Left kidney (tissue), 2 donors: ENCODE results near the gene GALNT11. TPM values are rescaled to one million over a fixed set of nuclear protein-coding genes. Genes with fewer than 3 reads are reported as not detected.
"Not testable (repeated sequence)": the region's sequence is repeated elsewhere in the genome, so short reads cannot be mapped to it uniquely, and the experiment has no call there.

Experiments used
- DNase-seq: peaks from one replicate; pipeline ENCODE4 v3.0.0-alpha.2; 2013
- polyA plus RNA-seq: library from polyadenylated mRNA; unstranded; fragments of 120-200 nt; gene quantifications from one replicate; pipeline ENCODE4 v1.2.1, GENCODE V29; 2013; ENCODE audit not compliant: insufficient read length

The GALNT11 gene
- polyA plus RNA-seq, 1 donor = 127 TPM

DNA sequence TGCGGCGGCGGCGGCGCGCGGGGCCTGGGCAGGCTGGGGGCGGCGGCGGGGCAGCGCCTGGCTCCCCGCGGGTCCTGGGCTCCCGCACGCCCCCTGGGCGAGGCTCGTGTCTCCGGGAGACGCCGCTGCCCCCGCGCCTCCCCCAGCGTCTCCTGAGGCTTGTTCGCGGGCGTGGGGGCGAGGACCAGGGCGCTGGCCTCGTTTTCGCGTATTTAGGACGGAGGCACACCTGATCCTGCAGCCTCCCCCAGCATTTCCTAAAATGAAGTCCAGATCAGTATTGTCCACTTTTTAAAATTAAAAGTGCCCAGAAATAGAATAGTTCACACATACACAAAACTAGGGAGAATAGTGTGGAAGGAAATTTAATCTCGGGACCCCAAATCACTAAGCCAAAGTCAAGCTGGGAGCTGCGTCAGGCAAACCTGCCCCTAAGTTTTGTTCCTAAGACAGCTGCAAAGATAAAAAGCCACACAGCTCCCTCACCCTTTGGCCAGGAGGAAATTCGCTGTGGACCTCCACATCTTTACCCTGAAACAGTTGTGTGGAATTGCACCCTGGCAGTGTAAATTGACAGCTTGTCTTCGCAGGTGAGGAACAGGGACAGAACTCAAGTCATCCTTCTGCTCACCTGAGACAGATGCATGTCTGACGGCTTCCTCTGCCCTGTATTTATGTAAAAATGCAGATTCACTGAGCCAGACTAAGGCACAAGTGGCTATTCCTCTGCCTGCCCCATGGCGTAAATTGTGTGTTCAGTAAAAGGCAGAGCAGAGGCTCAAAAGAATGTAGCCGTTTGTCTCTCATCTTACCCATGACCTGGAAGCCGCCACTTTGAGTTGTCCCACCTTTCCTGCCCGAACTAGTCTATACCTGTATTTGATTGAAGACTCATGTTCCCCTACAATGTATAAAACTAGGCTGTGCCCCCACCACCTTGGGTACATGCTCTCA, 740 bp downstream of the GALNT11 start:
- DNase-seq = no peak

DNA sequence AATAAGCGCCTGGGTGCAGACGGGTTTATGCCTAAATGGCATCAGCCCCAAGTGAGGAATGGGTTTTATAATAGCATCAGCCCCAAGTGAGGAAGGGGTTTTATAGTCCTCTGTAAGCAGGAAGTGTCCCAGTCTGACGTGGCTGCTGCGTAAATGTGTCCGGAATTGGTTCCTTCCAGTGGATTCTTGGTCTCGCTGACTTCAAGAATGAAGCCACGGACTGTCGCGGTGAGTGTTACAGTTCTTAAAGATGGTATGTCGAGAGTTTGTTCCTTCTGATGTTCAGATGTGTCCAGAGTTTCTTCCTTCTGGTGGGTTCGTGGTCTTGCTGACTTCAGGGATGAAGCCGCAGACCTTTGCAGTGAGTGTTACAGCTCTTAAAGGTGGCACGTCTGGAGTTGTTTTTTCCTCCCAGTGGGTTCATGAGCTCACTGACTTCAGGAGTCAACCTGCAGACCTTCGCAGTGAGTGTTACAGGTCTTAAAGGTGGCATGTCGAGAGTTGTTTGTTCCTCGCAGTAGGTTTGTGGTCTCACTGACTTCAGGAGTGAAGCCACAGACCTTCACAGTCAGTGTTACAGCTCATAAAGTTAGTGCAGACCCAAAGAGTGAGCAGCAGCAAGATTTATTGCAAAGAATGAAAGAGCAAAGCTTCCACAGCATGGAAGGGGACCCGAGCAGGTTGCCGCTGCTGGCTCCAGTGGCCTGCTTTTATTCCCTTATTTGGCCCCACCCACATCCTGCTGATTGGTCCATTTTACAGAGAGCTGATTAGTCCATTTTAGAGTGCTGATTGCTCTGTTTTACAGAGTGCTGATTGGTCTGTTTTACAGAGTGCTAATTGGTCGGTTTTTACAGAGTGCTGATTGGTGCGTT, 2.3 kb downstream of the GALNT11 start:
- not testable (repeated sequence) for DNase-seq

DNA sequence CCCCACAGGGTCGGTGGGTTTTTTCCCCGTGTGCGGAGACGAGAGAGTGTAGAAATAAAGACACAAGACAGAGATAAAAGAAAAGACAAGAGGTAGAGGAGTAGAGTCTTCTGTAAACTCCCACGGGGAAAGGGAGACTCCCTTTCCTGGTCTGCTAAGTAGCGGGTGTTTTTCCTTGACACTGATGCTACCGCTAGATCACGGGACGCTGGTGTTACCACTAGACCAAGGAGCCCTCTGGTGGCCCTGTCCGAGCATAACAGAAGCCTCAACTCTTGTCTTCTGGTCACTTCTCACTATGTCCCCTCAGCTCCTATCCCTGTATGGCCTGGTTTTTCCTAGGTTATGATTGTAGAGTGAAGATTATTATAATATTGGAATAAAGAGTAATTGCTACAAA, 4.6 kb downstream of the GALNT11 start:
- DNase-seq = not testable (repeated sequence)

DNA sequence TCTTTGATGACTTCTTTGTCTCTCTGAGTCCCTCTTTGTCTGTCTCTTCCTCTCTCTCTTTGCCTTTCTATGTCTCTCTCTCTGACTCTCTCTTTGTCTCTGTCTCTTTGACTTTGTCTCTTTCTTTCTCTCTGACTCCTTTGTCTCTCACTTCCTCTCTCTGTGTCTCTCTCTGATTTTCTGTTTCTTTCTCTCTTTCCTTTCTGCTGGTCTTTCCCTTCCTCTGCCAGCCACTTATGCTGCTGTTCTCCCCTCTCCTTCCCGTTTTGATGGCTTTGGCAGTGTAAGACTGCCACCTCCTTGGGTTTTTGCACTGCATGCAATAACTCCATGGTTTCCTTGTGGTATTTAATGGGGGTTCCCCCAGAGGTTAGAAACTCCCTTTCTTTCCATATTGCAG, 5.2 kb downstream of the GALNT11 start:
- not testable (repeated sequence) for DNase-seq

DNA sequence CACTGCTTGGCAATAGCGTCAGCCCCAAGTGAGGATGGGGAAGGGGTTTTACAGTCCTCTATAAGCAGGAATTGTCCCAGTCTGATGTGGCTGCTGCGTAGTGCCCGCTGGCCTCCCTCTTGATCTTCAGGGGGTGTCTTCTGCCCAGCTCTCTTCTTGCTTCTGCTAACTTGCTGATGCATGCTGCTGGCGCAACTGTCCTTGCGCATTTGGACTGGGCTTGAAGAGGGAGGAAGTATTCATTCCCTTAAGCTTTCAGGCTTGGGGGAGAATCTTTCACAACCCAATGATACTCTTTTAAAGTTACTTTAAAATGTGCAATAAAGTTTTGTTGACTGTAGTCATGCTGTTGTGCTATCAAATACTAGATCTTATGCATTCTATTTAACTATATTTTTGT, 10.3 kb downstream of the GALNT11 start:
- no peak for DNase-seq

DNA sequence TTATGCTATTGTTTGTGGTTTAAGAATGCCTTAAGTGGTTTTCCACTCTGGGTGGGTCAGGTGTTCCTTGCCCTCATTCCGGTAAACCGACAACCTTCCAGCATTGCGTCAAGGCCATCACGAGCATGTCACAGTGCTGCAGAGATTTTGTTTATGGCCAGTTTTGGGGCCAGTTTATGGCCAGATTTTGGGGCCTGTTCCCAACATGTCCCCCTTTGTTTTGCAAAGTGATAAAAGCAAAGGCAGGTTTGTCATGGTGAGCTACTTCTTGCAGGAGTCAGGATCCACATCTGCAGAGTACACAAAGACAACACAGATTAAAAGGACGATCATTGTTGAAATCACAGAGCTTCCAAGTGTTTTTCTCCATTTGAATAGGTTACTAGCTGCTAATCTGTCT, 12.9 kb downstream of the GALNT11 start:
- DNase-seq = not testable (repeated sequence)

DNA sequence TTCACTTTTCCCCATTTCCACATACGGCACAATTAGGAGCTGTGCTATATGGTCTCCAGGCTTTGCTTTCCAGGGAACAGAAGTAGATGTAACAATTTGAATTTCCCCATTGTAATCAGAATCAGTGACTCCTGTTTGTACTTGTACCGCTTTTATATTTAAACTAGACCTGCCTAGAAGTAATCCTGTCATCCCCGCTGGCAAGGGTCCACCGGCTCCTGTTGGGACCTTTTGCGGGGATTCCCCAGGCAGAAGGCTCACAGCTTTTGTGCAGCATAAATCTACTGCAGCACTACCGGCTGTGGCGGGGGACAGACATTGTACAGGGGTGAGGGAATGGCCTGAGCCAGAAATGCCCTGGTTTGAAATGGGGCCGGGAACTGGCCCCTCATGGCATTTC, 17.6 kb downstream of the GALNT11 start:
- not testable (repeated sequence) for DNase-seq

DNA sequence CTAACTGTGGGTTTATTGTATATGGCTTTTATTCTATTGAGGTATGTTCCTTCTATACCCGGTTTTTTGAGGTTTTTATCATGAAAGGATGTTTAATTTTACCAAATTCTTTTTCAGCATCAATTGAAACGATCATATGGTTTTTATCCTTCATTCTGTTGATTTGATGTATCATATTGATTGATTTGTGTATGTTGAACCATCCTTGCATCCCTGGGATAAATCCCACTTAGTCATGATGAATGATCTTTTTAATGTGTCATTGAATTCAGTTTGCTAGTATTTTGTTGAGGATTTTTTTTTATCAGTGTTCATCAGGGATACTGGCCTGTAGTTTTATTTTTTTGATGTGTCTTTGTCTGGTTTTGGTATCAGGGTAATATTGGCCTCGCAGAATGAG, 19.4 kb downstream of the GALNT11 start:
- DNase-seq = not testable (repeated sequence)

DNA sequence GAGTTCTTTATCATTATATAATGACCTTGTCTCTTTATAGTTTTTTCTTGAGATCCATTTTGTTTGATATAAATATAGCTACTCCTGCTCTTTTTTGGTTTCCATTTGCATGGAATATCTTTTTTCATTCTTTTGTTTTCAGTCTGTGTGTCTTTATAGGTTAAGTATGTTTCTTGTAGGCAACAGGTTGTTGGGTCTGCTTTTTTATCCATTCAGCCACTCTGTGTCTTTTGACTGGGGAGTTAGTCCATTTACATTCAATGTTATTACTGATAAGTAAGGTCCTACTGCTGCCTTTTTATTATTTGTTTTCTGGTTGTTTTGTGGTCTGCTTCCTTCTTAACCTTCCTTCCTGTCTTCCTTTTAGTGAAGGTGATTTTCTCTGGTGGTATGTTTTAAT, 21.1 kb downstream of the GALNT11 start:
- no peak for DNase-seq

DNA sequence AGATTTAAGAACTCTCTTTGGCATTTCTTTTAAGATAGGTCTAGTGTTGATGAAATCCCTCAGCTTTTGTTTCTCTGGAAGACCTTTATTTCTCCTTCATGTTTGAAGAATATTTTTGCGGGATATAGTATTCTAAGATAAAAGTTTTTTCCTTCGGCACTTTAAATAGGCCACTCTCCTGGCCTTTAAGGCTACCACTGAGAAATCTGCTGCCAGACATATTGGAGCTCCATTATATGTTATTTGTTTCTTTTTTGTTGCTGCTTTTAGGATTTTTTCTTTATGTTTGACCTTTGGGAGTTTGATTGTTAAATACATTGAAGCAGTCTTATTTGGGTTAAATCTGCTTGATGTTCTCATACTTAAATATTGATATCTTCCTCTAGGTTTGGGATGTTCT, 22.6 kb downstream of the GALNT11 start:
- no peak for DNase-seq

DNA sequence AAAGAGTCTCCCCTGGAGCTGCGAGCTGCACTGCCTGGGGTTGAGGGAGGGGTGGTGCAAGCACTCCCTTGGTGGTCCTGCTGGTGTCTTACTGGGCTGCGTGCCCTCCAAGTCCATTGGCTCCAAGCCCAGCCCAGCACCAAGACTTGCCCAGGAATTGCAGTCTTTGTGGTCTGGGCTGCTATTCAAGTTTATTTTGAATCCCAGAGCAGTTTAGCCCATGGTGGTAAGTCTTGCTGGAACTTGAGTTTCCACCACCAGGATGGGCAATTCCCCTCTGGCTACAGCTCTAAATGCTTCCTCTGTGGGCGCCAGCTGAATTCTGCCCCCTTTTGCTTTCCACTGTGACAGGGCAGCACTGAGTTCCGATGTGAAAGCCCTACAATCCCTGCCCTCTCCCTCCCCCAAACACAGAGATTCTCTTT, 25.1 kb downstream of the GALNT11 start:
- DNase-seq = no peak

DNA sequence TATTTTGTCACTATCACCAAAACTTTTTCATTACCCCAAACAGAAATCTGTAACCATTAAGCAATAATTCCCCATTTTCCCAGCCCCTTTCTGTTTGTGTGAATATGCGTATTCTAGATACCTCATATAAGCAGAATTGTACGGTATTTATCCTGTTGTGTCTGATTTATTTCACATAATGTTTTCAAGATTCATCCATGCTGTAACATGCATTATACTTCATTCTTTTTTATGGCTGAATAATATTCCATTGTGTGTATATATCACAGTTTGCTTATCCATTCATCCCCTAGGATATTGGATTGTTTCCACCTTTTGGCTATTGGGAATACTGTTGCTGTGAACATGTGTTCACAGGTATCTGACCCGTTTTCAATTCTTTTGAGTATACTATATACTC, 26.5 kb downstream of the GALNT11 start:
- DNase-seq = no peak

DNA sequence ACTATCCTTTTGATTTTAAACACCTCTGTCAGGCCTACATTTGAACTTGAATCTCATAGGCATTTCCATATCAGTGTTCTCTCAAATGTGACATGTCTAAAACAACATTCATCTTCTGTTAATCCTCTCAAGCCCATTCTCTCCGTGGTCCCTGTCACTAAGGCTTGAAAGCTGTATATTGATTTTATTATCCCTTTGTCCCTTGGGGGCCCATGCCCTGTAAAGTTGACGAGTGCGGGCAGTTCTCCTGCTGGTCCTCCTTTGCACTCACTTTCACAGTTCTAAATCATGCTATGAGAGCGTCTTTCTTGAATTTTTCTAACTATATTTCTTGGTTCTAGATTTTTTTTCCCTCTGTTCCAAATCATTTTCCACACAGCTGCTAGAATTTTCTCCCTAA, 27.3 kb downstream of the GALNT11 start:
- DNase-seq = no peak

DNA sequence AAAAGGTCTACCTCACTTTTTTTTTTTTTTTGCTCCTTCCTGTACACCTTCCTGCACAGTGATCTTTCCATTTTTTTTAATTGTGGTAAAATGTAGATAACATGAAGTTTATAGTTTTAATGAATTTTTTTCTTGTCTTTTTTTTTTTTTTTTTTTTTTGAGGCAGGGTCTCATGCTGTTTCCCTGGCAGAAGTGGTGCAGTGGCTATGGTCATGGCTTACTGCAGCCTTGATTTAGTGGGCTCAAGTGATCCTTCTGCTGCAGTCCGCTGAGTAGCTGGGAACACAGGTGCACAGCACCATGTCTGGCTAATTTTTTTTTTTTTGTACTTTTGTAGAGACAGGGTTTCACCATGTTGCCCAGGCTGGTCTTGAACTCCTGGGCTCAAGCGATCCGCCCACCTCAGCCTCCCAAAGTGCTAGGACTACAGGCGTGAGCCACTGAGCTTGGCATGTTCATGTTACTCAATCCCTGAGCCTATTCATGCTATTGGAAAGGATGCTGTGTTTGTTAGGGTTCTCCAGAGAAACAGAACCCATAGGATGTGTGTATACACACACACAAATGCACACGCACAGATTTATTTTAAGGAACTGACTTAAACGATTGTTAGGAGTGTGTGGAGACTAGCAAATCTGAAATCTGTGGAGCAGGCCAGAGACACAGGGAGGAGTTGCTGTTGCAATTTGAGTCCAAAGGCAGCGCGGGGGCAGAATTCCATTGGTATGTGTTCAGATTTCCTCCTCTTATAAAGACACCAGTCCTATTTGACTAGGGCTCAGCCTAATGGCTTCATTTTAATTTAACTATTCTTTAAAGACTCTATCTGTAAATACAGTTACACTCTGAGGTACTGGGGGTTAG, 29.1 kb downstream of the GALNT11 start:
- DNase-seq = no peak

DNA sequence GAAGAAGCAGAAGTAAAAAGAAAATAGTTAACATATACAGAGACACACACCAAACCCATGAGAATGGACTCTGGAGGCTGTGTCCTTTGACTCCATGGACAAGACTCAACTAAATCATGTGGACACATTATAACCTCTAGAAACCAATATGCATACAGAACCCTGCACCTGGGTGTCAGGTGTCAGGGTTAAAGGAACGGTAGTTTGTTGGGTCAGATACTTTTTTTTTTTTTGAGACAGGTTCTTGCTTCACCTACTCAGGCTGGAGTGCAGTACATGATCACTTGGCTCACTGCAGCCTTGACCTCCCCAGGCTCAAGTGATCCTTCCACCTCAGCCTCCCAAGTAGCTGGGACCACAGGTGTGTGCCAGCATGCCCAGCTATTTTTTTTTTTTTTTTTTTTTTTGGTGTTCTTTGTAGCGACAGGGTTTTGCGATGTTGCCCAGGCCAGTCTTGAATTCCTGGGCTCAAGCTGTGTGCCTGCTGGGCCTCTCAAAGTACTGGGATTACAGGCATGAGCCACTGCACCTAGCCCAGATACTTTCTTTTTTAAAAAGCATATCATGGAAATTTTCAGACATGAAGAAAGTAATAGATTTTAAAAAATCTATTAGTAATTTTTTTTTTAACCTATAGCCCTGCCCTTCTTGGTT, 31.3 kb downstream of the GALNT11 start:
- DNase-seq = no peak

DNA sequence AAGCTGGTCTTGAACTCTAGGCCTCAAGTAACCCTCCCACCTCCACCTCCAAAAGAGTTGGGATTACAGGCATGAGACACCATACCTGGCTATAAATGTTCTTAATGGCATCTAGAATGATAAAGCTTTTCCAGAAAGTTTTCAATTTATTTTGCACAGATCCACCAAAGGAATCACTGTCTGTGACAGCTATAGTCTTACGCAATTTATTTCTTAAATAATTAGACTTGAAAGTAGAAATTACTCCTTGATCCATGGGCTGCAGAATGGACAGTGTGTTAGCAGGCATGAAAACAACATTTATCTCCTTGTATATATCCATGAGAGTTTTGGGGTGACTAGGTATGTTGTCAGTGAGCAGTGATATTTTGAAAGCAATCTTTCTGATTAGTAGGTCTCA, 33.8 kb downstream of the GALNT11 start:
- DNase-seq = no peak

DNA sequence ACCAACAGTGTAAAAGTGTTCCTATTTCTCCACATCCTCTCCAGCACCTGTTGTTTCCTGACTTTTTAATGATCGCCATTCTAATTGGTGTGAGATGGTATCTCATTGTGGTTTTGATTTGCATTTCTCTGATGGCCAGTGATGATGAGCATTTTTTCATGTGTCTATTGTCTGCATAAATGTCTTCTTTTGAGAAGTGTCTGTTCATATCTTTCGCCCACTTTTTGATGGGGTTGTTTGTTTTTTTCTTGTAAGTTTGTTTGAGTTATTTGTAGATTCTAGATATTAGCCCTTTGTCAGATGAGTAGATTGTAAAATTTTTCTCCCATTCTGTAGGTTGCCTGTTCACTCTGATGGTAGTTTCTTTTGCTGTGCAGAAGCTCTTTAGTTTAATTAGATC, 35.6 kb downstream of the GALNT11 start:
- DNase-seq = not testable (repeated sequence)

DNA sequence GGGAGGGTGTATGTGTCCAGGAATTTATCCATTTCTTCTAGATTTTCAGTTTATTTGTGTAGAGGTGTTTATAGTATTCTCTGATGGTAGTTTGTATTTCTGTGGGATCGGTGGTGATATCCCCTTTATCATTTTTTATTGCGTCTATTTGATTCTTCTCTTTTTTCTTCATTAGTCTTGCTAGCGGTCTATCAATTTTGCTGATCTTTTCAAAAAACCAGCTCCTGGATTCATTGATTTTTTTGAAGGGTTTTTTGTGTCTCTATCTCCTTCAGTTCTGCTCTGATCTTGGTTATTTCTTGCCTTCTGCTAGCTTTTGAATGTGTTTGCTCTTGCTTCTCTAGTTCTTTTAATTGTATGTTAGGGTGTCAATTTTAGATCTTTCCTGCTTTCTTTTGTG, 37.7 kb downstream of the GALNT11 start:
- DNase-seq = not testable (repeated sequence)

DNA sequence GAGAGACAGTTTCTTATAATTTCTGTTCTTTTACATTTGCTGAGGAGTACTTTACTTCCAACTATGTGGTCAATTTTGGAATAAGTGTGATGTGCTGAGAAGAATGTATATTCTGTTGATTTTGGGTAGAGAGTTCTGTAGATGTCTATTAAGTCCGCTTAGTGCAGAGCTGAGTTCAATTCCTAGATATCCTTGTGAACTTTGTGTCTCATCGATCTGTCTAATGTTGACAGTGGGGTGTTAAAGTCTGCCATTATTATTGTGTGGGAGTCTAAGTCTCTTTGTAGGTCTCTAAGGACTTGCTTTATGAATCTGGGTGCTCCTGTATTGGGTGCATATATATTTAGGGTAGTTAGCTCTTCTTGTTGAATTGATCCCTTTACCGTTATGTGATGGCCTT, 38.3 kb downstream of the GALNT11 start:
- not testable (repeated sequence) for DNase-seq

DNA sequence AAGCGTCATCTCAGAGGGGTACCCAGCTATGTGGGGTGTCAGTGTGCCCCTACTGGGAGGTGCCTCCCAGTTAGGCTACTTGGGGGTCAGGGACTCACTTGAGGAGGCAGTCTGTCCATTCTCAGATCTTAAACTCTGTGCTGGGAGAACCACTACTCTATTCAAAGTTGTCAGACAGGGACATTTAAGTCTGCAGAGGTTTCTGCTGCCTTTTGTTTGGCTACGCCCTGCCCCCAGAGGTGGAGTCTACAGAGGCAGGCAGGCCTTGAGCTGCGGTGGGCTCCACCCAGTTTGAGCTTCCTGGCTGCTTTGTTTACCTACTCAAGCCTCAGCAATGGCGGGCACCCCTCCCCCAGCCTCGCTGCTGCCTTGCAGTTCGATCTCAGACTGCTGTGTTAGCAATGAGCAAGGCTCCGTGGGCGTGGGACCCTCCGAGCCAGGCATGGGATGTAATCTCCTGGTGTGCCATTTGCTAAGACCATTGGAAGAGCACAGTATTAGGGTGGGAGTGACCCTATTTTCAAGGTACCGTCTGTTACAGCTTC, 40.4 kb downstream of the GALNT11 start:
- not testable (repeated sequence) for DNase-seq

DNA sequence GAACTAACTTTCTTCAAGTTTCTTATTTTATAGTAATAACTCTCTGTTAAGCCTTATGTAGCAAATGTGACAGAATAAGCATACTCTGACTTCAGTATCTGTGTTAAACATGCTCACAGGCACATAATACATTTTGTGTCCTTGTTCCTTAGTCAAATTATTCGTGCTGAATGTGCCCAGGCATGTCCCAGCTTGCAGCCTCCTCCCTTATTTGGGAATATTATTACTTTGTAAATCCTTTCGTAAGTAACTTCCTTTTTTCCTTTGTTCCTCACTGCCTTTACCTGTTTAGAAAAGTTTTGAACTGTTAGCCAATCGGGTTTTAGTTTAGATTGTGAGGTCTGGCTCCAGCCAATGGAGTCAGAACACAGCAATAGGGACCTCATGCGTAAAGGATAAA, 46.9 kb downstream of the GALNT11 start:
- no peak for DNase-seq
